Esophagus muscularis mucosa (tissue), 4 donors: ENCODE data around the gene AJM1. TPM values are rescaled to one million over a fixed set of nuclear protein-coding genes. Genes with fewer than 3 reads are reported as not detected.
A peak's percentile ranks its signal among the peaks of the same experiment; 100 is the strongest.

Source experiments
- DNase-seq: peaks from one replicate; pipeline ENCODE4 v3.0.0-alpha.2; 2017; ENCODE audit errors: extremely low spot score
- H3K27ac ChIP-seq, 4 donors: fragments of 200-600 bp; sonication (generic); replicated peaks in 1 of 4; 1 replicate in 3 of 4; 2 replicates in 1 of 4; pipeline ENCODE4 v1.5.1; 2016 to 2019; ENCODE audit warnings: mild to moderate bottlenecking in 1 of 4
- H3K27me3 ChIP-seq, 4 donors: fragments of 200-600 bp; sonication (generic); one replicate each; pipeline versions ENCODE4 v1.5.1 to v1.6.0; 2016 to 2019
- H3K36me3 ChIP-seq, 4 donors: fragments of 200-600 bp; sonication (generic); one replicate each; pipeline ENCODE4 v1.5.1; 2016 to 2019
- H3K4me1 ChIP-seq, 4 donors: fragments of 200-600 bp; sonication (generic); one replicate each; pipeline ENCODE4 v1.5.1; 2016 to 2019
- H3K4me3 ChIP-seq, 4 donors: fragments of 200-600 bp; sonication (generic); 1 replicate in 2 of 4; 2 replicates in 2 of 4; pipeline ENCODE4 v1.5.1; 2016 to 2019; ENCODE audit warnings: mild to moderate bottlenecking in 4 of 4, moderate library complexity in 1 of 4
- H3K9me3 ChIP-seq, 4 donors: fragments of 200-600 bp; sonication (generic); 1 replicate in 3 of 4; 2 replicates in 1 of 4; pipeline ENCODE4 v1.5.1; 2016 to 2019
- CTCF ChIP-seq, 3 experiments: fragments of 200-600 bp in 2 of 3; fragments of 450-650 bp in 1 of 3; sonication (generic) in 2 of 3; IDR thresholded peaks; one replicate each; pipeline ENCODE4 v1.5.1; 2017 to 2019; ENCODE audit warnings: antibody characterized with exemption in 3 of 3, mild to moderate bottlenecking in 2 of 3, moderate library complexity in 1 of 3
- EP300 ChIP-seq: sonication (generic); formaldehyde crosslinking; IDR thresholded peaks from one replicate; pipeline ENCODE4 v1.6.1; 2017; ENCODE audit warnings: antibody characterized with exemption
- POLR2A ChIP-seq: fragments of 450-650 bp; IDR thresholded peaks from one replicate; pipeline ENCODE4 v1.6.1; 2017; ENCODE audit warnings: antibody characterized with exemption, moderate library complexity, mild to moderate bottlenecking, low read depth
- POLR2AphosphoS5 ChIP-seq, 2 donors: sonication (generic); formaldehyde crosslinking; IDR thresholded peaks; one replicate each; pipeline ENCODE4 v1.6.1; 2017; ENCODE audit warnings: antibody characterized with exemption in 2 of 2
- WGBS: methylation state at CpG from one replicate; pipeline ENCODE4 v1.1.5; 2018; 5-methylcytosine and 5-hydroxymethylcytosine counted together
- intact Hi-C: fragments of 100-400 bp; cut with DNase I; formaldehyde crosslinking; loops from one replicate; pipeline ENCODE4 v1.15.1; 2023
- total RNA-seq, 4 donors: library from RNA; depleted of rRNA; stranded (reverse); fragments of >200 nt; gene quantifications; one replicate each; pipeline versions ENCODE4 v1.1.0 to v1.2.1, GENCODE V29; 2016

The AJM1 gene
- total RNA-seq, 4 donors from 2014 or later, result 3.3 to 14.0 (median 11.4) TPM

- peak; percentile 100 for DNase-seq
- H3K27ac ChIP-seq, result peak within 1 kb of the TSS; percentile 88 to 95 (median 90)
- no CpG with 5 or more reads among the region's 77 CpGs for WGBS
- peaks cover 43 to 66% (median 56%) of the 10 kb centered on the region in 4 donors for H3K4me1 ChIP-seq
- TF ChIP-seq POLR2AphosphoS5 (IDR thresholded peaks at IDR 0.05) (peak; percentile 88 to 96), CTCF (IDR thresholded peaks at IDR 0.05) (peak in 1 of 3 experiments; percentile 29), POLR2A (peak; percentile 73), EP300 (no peak)
- H3K9me3 ChIP-seq, result no peaks in the 10 kb centered on the region
- peak within 1 kb of the TSS; percentile 57 to 78 (median 74) for H3K4me3 ChIP-seq
- intact Hi-C loops, result loop anchor here (5.0 kb wide), 1 partner anchor 47 kb away; no protein-coding TSS in a partner anchor
- peaks cover 0 to 18% (median 11%) of the 10 kb centered on the region in 4 donors for H3K36me3 ChIP-seq
- peaks cover 0 to 37% (median 24%) of the 10 kb centered on the region in 4 donors for H3K27me3 ChIP-seq
Observed at GRCh38 chr9:136849038-136849959, 7.0 kb downstream of the AJM1 start, which contains the start of gene PHPT1. PHPT1 (plus strand) TSS chr9:136849409; CDS start chr9:136849431, 22 bp downstream.

- H3K4me3 ChIP-seq, result peak overlapping the region; percentile 57 to 78 (median 74)
- peaks cover 43 to 59% (median 51%) of the 10 kb centered on the region in 4 donors for H3K4me1 ChIP-seq
- no peaks in the 10 kb centered on the region for H3K9me3 ChIP-seq
- H3K27me3 ChIP-seq, result peaks cover 0 to 30% (median 21%) of the 10 kb centered on the region in 4 donors
- H3K27ac ChIP-seq, result peak overlapping the region; percentile 88 to 95 (median 90)
- no peak for DNase-seq
- peaks cover 0 to 18% (median 11%) of the 10 kb centered on the region in 4 donors for H3K36me3 ChIP-seq
- TF ChIP-seq POLR2AphosphoS5 (IDR thresholded peaks at IDR 0.05), result no peak
- TF ChIP-seq CTCF (IDR thresholded peaks at IDR 0.05), result no peak
- TF ChIP-seq EP300, result no peak
- 83% methylated on average over 12 of the region's 43 CpGs for WGBS
- intact Hi-C loops, result loop anchor here (5.0 kb wide), 1 partner anchor 48 kb away; no protein-coding TSS in a partner anchor
Observed at GRCh38 chr9:136849960-136850865, 7.9 kb downstream of the AJM1 start.

DNA sequence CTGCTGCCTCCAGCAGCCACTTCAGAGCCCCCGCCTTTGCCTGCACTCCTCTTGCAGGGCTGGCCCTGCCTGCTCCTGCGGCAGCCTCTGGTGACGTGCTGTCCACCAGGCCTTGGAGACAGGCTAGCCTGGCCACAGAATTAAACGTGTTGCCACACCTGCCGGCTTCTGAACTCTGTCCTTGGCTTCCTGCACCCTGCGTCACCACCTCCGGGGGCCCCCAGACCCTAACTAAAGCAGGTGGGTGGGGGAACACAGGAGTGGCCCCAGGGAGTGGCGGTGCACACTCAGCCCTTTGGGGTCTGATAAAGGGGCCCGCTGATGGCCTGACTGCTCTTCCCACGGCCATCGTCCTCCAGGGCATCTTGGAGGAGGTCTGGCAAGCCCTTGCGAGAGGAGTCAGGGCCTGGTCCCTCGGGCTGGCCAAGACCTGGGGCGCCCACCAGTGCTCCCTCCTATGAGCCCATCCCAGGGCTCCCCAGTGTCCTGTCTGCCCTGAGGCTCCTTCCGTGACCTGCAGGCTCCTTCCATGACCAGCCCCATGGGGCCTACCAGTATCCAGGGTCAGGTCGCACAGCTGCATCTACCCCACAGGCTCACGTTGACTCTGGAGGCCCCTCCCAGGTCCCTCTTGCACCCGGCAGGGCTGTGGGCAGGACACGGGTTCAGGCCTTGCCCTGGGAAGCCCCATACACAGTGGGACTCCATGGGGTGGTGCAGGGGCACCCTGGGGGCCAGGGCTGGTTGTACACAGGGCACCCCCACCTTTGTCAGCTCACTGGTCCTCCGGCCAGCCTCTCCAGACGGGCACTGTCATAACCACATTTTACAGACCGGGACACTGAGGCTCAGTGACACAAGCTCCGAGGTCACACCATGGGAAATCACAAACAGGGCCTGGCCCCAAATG, 8.8 kb downstream of the AJM1 start:
- intact Hi-C loops, result no loop called here
- Histone ChIP-seq H3K36me3 (peaks cover 0 to 18% (median 11%) of the 10 kb centered on the region in 4 donors), H3K9me3 (no peaks in the 10 kb centered on the region), H3K27me3 (peaks cover 0 to 21% (median 13%) of the 10 kb centered on the region in 4 donors), H3K27ac (peak overlapping the region in 1 of 4 donors; percentile 91), H3K4me3 (no peak overlapping the region), H3K4me1 (peaks cover 41 to 50% (median 43%) of the 10 kb centered on the region in 4 donors)
- no peak for DNase-seq
- no peak for TF ChIP-seq CTCF (IDR thresholded peaks at IDR 0.05)
- TF ChIP-seq EP300, result no peak
- TF ChIP-seq POLR2AphosphoS5 (IDR thresholded peaks at IDR 0.05), result no peak
- TF ChIP-seq POLR2A, result no peak
- 96% methylated on average over 8 of the region's 23 CpGs for WGBS
